ENCODE measurements around the gene GTF2IRD1. TPM values are rescaled to one million over a fixed set of nuclear protein-coding genes. Genes with fewer than 3 reads are reported as not detected.
A peak's percentile ranks its signal among the peaks of the same experiment; 100 is the strongest.

Gene GTF2IRD1
- polyA plus RNA-seq, 1 of the 3 experiments (the other 2 are of a cell fraction), result 26.4 TPM

- POLR2A ChIA-PET, result interaction anchor here (0.9 kb wide), 1 partner anchor 70 kb away, joined by 5 read pairs; no protein-coding TSS in a partner anchor
- Histone ChIP-seq H3K27ac (ENCODE audit: low read depth in 2 of 2, low read length in 1 of 2) (peak overlapping the region; percentile 60 to 78), H2AFZ (ENCODE audit: low read depth) (peak overlapping the region; percentile 63; the same call in 1 of the 2 replicates), H4K20me1 (ENCODE audit: insufficient read depth) (no peaks in the 10 kb centered on the region), H3K9me3 (no peaks in the 10 kb centered on the region), H3K4me1 (ENCODE audit: control insufficient read depth in 1 of 2, insufficient read depth in 2 of 2, low read depth in 1 of 2, low read length in 1 of 2) (peaks cover 13 to 17% of the 10 kb centered on the region in 2 experiments; a peak in 3 of 4 replicates), H3K4me3 (ENCODE audit: low read depth in 2 of 2, low read length in 1 of 2) (peak overlapping the region in 1 of 2 experiments; percentile 27; a peak in 1 of 4 replicates), H3F3A (replicated peaks; ENCODE audit: insufficient read depth) (peaks cover 21% of the 10 kb centered on the region), H3K79me2 (ENCODE audit: insufficient read depth) (no peaks in the 10 kb centered on the region), H3K9me2 (no peaks in the 10 kb centered on the region), H3K9ac (peak overlapping the region; percentile 41; the same call in 1 of the 2 replicates), H3K36me3 (replicated peaks in 1 of 2; ENCODE audit: control insufficient read depth in 1 of 2, insufficient read depth in 2 of 2, low read length in 1 of 2) (peaks cover 2 to 9% of the 10 kb centered on the region in 2 experiments), H3K4me2 (peak overlapping the region; percentile 77), H3K27me3 (ENCODE audit: insufficient read depth) (no peaks in the 10 kb centered on the region)
- no peak for DNase-seq
- WGBS (ENCODE audit: low lambda C conversion rate), result 89% methylated on average over 18 of the region's 18 CpGs
- CTCF ChIA-PET, result interaction anchor here (0.9 to 1.6 kb wide), 5 partner anchors 20 to 169 kb away, joined by 3 to 7 read pairs (median 5); partner anchors contain the start of gene GTF2I
- TF ChIP-seq, protein P1, sequence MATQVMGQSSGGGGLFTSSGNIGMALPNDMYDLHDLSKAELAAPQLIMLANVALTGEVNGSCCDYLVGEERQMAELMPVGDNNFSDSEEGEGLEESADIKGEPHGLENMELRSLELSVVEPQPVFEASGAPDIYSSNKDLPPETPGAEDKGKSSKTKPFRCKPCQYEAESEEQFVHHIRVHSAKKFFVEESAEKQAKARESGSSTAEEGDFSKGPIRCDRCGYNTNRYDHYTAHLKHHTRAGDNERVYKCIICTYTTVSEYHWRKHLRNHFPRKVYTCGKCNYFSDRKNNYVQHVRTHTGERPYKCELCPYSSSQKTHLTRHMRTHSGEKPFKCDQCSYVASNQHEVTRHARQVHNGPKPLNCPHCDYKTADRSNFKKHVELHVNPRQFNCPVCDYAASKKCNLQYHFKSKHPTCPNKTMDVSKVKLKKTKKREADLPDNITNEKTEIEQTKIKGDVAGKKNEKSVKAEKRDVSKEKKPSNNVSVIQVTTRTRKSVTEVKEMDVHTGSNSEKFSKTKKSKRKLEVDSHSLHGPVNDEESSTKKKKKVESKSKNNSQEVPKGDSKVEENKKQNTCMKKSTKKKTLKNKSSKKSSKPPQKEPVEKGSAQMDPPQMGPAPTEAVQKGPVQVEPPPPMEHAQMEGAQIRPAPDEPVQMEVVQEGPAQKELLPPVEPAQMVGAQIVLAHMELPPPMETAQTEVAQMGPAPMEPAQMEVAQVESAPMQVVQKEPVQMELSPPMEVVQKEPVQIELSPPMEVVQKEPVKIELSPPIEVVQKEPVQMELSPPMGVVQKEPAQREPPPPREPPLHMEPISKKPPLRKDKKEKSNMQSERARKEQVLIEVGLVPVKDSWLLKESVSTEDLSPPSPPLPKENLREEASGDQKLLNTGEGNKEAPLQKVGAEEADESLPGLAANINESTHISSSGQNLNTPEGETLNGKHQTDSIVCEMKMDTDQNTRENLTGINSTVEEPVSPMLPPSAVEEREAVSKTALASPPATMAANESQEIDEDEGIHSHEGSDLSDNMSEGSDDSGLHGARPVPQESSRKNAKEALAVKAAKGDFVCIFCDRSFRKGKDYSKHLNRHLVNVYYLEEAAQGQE (IDR thresholded peaks at IDR 0.05; ENCODE audit: low read depth, low read length), result no peak
- TF ChIP-seq TAF1 (IDR thresholded peaks at IDR 0.05; ENCODE audit: borderline replicate concordance, low read depth, low read length) (no peak), ELF1 (IDR thresholded peaks at IDR 0.05) (no peak), MXI1 (IDR thresholded peaks at IDR 0.05; ENCODE audit: low read depth, low read length) (no peak), RCOR1 (IDR thresholded peaks at IDR 0.05; ENCODE audit: low read length) (no peak), JUND (IDR thresholded peaks at IDR 0.05) (no peak), CTCF (IDR thresholded peaks at IDR 0.05) (no peak), FOXJ3 (CRISPR knock-in tag; IDR thresholded peaks at IDR 0.05) (no peak), USF2 (IDR thresholded peaks at IDR 0.05; ENCODE audit: borderline replicate concordance, low read depth, low read length) (no peak), FOXM1 (IDR thresholded peaks at IDR 0.05; ENCODE audit: low read depth) (no peak), PBX3 (IDR thresholded peaks at IDR 0.05) (no peak), GABPA (IDR thresholded peaks at IDR 0.05; ENCODE audit: low read depth) (no peak), RXRA (IDR thresholded peaks at IDR 0.05; ENCODE audit: borderline replicate concordance, low read depth) (no peak), EP300 (IDR thresholded peaks at IDR 0.05; ENCODE audit: borderline replicate concordance in 1 of 2, low read depth in 1 of 2, low read length in 1 of 2) (no peak), TCF12 (IDR thresholded peaks at IDR 0.05) (no peak), TEAD4 (IDR thresholded peaks at IDR 0.05; ENCODE audit: borderline replicate concordance, insufficient read depth) (no peak)
Measured at GRCh38 chr7:74586258-74587175, 132.8 kb downstream of the GTF2IRD1 start.
